ENCODE results near the gene DSCAML1. TPM values are rescaled to one million over a fixed set of nuclear protein-coding genes. Genes with fewer than 3 reads are reported as not detected.
A peak's percentile ranks its signal among the peaks of the same experiment; 100 is the strongest.

DSCAML1 gene
- total RNA-seq, 6 experiments from 2014 or later, result not detected

DNA sequence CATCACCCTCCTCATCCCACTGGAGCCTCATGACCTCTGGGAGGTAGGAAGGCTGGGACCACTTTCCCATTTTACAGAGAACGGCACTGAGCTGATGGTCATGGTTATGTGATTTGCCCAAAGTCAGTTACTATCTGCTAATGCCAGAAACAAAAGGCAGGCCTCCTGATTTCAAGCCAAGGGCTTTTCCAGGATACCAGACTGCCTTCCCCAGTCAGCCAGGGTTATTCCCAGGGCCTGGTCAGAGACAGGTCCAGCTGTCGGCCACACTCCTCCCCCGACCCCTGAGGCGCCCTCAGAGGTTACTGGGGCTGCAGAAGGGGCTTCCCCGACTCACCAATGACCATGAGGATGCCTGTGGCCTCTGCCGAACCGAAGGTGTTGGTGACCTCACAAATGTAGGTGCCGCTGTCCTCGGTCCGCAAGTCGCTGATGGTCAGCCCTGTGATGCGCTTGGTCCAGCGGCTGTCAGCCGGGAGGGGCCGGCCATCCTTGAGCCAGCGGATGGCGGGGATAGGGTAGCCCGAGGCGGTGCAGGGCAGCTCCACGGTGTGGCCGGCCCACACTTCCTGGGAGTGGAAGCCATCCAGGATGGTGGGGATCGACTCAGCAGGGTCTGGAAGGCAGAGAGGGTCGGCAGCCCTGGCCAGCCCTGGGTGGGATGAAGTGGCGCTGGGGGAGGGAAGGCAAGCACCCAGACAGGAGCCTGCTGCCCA lies 272.4 kb downstream of the DSCAML1 start:
- H3K9me3 Mint-ChIP-seq, result no peaks in the 10 kb centered on the region
- H3K4me1 Mint-ChIP-seq (ENCODE audit: low read depth), result peaks cover 15% of the 10 kb centered on the region
- H3K27me3 Mint-ChIP-seq (ENCODE audit: insufficient read depth), result peaks cover 30% of the 10 kb centered on the region
- H3K36me3 Mint-ChIP-seq (ENCODE audit: low read depth), result no peaks in the 10 kb centered on the region; the same call in 1 of the 2 replicates
- H3K27ac Mint-ChIP-seq, result no peak overlapping the region
- DNase-seq, result no peak
- no peak overlapping the region for H3K4me3 Mint-ChIP-seq
- TF ChIP-seq, protein P1, sequence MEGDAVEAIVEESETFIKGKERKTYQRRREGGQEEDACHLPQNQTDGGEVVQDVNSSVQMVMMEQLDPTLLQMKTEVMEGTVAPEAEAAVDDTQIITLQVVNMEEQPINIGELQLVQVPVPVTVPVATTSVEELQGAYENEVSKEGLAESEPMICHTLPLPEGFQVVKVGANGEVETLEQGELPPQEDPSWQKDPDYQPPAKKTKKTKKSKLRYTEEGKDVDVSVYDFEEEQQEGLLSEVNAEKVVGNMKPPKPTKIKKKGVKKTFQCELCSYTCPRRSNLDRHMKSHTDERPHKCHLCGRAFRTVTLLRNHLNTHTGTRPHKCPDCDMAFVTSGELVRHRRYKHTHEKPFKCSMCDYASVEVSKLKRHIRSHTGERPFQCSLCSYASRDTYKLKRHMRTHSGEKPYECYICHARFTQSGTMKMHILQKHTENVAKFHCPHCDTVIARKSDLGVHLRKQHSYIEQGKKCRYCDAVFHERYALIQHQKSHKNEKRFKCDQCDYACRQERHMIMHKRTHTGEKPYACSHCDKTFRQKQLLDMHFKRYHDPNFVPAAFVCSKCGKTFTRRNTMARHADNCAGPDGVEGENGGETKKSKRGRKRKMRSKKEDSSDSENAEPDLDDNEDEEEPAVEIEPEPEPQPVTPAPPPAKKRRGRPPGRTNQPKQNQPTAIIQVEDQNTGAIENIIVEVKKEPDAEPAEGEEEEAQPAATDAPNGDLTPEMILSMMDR (IDR thresholded peaks at IDR 0.05), result no peak

GRCh38 chr11:117523680-117524079 lies 273.3 kb downstream of the DSCAML1 start:
- H3K36me3 Mint-ChIP-seq (ENCODE audit: low read depth), result no peaks in the 10 kb centered on the region; the same call in 1 of the 2 replicates
- H3K4me3 Mint-ChIP-seq, result peak overlapping the region; percentile 12; the same call in 1 of the 2 replicates
- peak; percentile 61 for DNase-seq
- H3K27me3 Mint-ChIP-seq (ENCODE audit: insufficient read depth), result peaks cover 24% of the 10 kb centered on the region
- H3K9me3 Mint-ChIP-seq, result no peaks in the 10 kb centered on the region
- peaks cover 15% of the 10 kb centered on the region for H3K4me1 Mint-ChIP-seq (ENCODE audit: low read depth)
- peak overlapping the region; percentile 35; the same call in 1 of the 2 replicates for H3K27ac Mint-ChIP-seq
- TF ChIP-seq, protein P1 (IDR thresholded peaks at IDR 0.05), result no peak

- Mint-ChIP-seq H3K27ac (no peak overlapping the region), H3K9me3 (no peaks in the 10 kb centered on the region), H3K36me3 (ENCODE audit: low read depth) (no peaks in the 10 kb centered on the region; the same call in 1 of the 2 replicates), H3K27me3 (ENCODE audit: insufficient read depth) (peaks cover 19% of the 10 kb centered on the region), H3K4me1 (ENCODE audit: low read depth) (peaks cover 15% of the 10 kb centered on the region), H3K4me3 (no peak overlapping the region)
- DNase-seq, result no peak
- TF ChIP-seq, protein P1 (IDR thresholded peaks at IDR 0.05), result no peak
Measured at GRCh38 chr11:117521974-117522373, 275.0 kb downstream of the DSCAML1 start.

DNA sequence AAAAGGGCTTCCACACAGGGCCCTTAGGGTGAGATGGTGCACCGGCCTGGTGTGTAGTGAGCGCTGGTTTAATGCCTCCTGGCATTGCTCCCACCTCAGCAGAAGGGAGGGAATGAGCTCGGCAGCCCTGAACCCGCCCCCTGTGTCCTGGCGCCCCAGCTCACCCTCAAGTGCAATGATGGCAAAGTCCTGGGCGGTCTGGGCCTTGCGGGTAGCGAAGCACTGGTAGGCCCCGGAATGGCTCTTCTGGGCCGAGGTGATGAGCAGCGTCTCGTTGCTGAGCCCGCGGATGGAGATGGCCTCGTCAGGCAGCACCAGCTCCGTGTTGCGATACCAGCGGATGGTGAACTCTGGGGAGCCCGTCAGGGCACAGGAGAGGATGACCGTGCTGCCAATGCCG lies 276.1 kb downstream of the DSCAML1 start:
- H3K9me3 Mint-ChIP-seq, result no peaks in the 10 kb centered on the region
- H3K27ac Mint-ChIP-seq, result no peak overlapping the region
- peaks cover 15% of the 10 kb centered on the region for H3K4me1 Mint-ChIP-seq (ENCODE audit: low read depth)
- TF ChIP-seq, protein P1 (IDR thresholded peaks at IDR 0.05), result no peak
- no peak overlapping the region for H3K4me3 Mint-ChIP-seq
- H3K36me3 Mint-ChIP-seq (ENCODE audit: low read depth), result no peaks in the 10 kb centered on the region; the same call in 1 of the 2 replicates
- no peak for DNase-seq
- peaks cover 27% of the 10 kb centered on the region for H3K27me3 Mint-ChIP-seq (ENCODE audit: insufficient read depth)

DNA sequence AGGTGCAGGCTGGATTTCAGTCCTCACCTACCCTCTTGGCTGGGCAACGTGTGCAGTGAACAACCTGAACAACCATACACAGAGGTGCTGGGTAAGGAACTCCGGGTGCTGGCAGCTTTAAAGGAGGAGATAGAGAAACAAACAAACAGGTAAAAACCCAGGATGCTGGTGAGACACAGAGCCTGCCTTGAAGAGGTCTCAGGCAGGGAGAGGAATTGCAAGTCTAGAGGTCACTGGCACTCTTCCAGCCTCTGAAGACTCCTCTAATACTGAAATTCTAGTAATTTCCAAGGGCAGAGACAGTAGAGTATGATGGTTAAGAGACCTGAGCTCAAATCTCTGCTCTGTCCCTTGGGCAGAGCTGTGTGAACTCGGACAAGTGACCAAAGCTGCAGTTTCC lies 276.8 kb downstream of the DSCAML1 start:
- Mint-ChIP-seq H3K27me3 (ENCODE audit: insufficient read depth) (peaks cover 27% of the 10 kb centered on the region), H3K4me3 (no peak overlapping the region), H3K9me3 (no peaks in the 10 kb centered on the region), H3K36me3 (ENCODE audit: low read depth) (no peaks in the 10 kb centered on the region; the same call in 1 of the 2 replicates), H3K27ac (no peak overlapping the region), H3K4me1 (ENCODE audit: low read depth) (peaks cover 15% of the 10 kb centered on the region)
- TF ChIP-seq, protein P1 (IDR thresholded peaks at IDR 0.05), result no peak
- DNase-seq, result peak; percentile 13
